HG03108 (cell line): ENCODE measurements around the gene KLK6.

Experiments used
- ATAC-seq: cut with Tn5 transposase; IDR thresholded peaks from one replicate; pipeline ENCODE4 v1.9.1; 2021; ENCODE audit warnings: moderate library complexity; ENCODE audit not compliant: unreplicated experiment

KLK6 gene

GRCh38 chr19:50912727-50913716 is 56.4 kb downstream of the KLK6 start:
- no peak for ATAC-seq

GRCh38 chr19:50912102-50912599 is 57.2 kb downstream of the KLK6 start:
- ATAC-seq, result no peak

- no peak for ATAC-seq
These were observed 57.9 kb downstream of the KLK6 start, which contains the start of gene KLK4 for GRCh38 chr19:50911206-50912101. Gene KLK4, minus strand, starts transcription at chr19:50911395. Its CDS starts 657 bp downstream, at chr19:50910738.

- ATAC-seq, result no peak
These were observed 58.7 kb downstream of the KLK6 start for GRCh38 chr19:50910722-50911121.

- peak; percentile 54 for ATAC-seq
These were observed 59.9 kb downstream of the KLK6 start for GRCh38 chr19:50909240-50910070.
